ENCODE measurements around the gene CBFB.

CBFB gene

GRCh38 chr16:67108489-67108888, 79.5 kb downstream of the CBFB start:
- TF ChIP-seq CTCF (IDR thresholded peaks at IDR 0.05; ENCODE audit: extremely low read depth, insufficient read depth, missing control alignments) = no peak
- no peak for DNase-seq (ENCODE audit: low spot score)
- in situ Hi-C loops (cut with MboI; ENCODE audit: low pct_unique_long_range_greater_than_20kb, low sequenced_read_pairs, unreplicated experiment) = no loop called here

- in situ Hi-C loops (cut with MboI; ENCODE audit: low pct_unique_long_range_greater_than_20kb, low sequenced_read_pairs, unreplicated experiment) = no loop called here
Observed at GRCh38 chr16:67108931-67109406, 80.0 kb downstream of the CBFB start.

GRCh38 chr16:67109407-67110135, 80.6 kb downstream of the CBFB start, which contains the start of gene PHAF1:
PHAF1 (plus strand) TSS chr16:67109941; CDS start chr16:67110176, 235 bp downstream.
- peak; percentile 100 for DNase-seq (ENCODE audit: low spot score)
- no peak for TF ChIP-seq CTCF (IDR thresholded peaks at IDR 0.05; ENCODE audit: extremely low read depth, insufficient read depth, missing control alignments)
- in situ Hi-C loops (cut with MboI; ENCODE audit: low pct_unique_long_range_greater_than_20kb, low sequenced_read_pairs, unreplicated experiment) = no loop called here

More at GRCh38 chr16:67108931-67109406, 80.0 kb downstream of the CBFB start:
- DNase-seq (ENCODE audit: low spot score) = no peak
- TF ChIP-seq CTCF (IDR thresholded peaks at IDR 0.05; ENCODE audit: extremely low read depth, insufficient read depth, missing control alignments) = no peak

- DNase-seq (ENCODE audit: low spot score) = no peak
- in situ Hi-C loops (cut with MboI; ENCODE audit: low pct_unique_long_range_greater_than_20kb, low sequenced_read_pairs, unreplicated experiment) = no loop called here
- TF ChIP-seq CTCF (IDR thresholded peaks at IDR 0.05; ENCODE audit: extremely low read depth, insufficient read depth, missing control alignments) = no peak
Observed at GRCh38 chr16:67111951-67112444, 83.0 kb downstream of the CBFB start.

GRCh38 chr16:67112591-67113399, 83.8 kb downstream of the CBFB start:
- in situ Hi-C loops (cut with MboI; ENCODE audit: low pct_unique_long_range_greater_than_20kb, low sequenced_read_pairs, unreplicated experiment) = no loop called here
- DNase-seq (ENCODE audit: low spot score) = no peak
- TF ChIP-seq CTCF (IDR thresholded peaks at IDR 0.05; ENCODE audit: extremely low read depth, insufficient read depth, missing control alignments) = no peak

GRCh38 chr16:67114793-67115192, 85.8 kb downstream of the CBFB start:
- TF ChIP-seq CTCF (IDR thresholded peaks at IDR 0.05; ENCODE audit: extremely low read depth, insufficient read depth, missing control alignments) = no peak
- no peak for DNase-seq (ENCODE audit: low spot score)
- in situ Hi-C loops (cut with MboI; ENCODE audit: low pct_unique_long_range_greater_than_20kb, low sequenced_read_pairs, unreplicated experiment) = no loop called here
